HCT116 (cell line): ENCODE results near the gene TMEM182.

ENCODE experiments used
- CBX3 ChIP-seq: IDR thresholded peaks from 2 replicates; pipeline ENCODE4 v1.6.1; 2012; ENCODE audit warnings: low read depth
- CEBPB ChIP-seq: IDR thresholded peaks from 2 replicates; pipeline ENCODE4 v1.6.1; 2012; ENCODE audit warnings: low read depth
- EZH2 ChIP-seq: fragments of 200-600 bp; sonication (generic); IDR thresholded peaks from 2 replicates; pipeline ENCODE4 v1.6.1; 2017; ENCODE audit warnings: antibody characterized with exemption, mixed run types
- EZH2phosphoT487 ChIP-seq: fragments of 200-600 bp; IDR thresholded peaks from 2 replicates; pipeline ENCODE4 v1.6.1; 2018; ENCODE audit warnings: antibody characterized with exemption, borderline replicate concordance
- POLR2A ChIP-seq: IDR thresholded peaks from 2 replicates; pipeline ENCODE4 v1.7.0; 2011; ENCODE audit warnings: borderline replicate concordance; ENCODE audit not compliant: insufficient read depth, insufficient read length; ENCODE audit errors: extremely low read depth
- POLR2AphosphoS5 ChIP-seq: IDR thresholded peaks from 2 replicates; pipeline ENCODE4 v1.6.1; 2011; ENCODE audit warnings: mild to moderate bottlenecking, low read depth, low read length, moderate library complexity
- SP1 ChIP-seq: IDR thresholded peaks from 2 replicates; pipeline ENCODE4 v1.6.1; 2012; ENCODE audit warnings: low read depth
- YY1 ChIP-seq: IDR thresholded peaks from 2 replicates; pipeline ENCODE4 v1.6.1; 2011; ENCODE audit warnings: low read length, low read depth, moderate library complexity, mild to moderate bottlenecking; ENCODE audit not compliant: insufficient replicate concordance; ENCODE audit errors: extremely low read depth
- ZFX ChIP-seq: fragments of 450-650 bp; IDR thresholded peaks from 2 replicates; pipeline ENCODE4 v1.6.1; 2017
- ZNF274 ChIP-seq: fragments of 200-500 bp; sonication (Bioruptor generic); IDR thresholded peaks from 2 replicates; pipeline ENCODE4 v1.6.1; 2014; ENCODE audit warnings: mild to moderate bottlenecking, low read depth, low read length, inconsistent platforms
- TF ChIP-seq, protein P1 (sequence below): IDR thresholded peaks from 2 replicates; pipeline ENCODE4 v1.6.1; 2012
- TF ChIP-seq, protein P2 (sequence below), 3 experiments: fragments of 200-600 bp in 1 of 3; sonication (generic) in 1 of 3; IDR thresholded peaks in 2 of 3; conservative IDR thresholded peaks in 1 of 3; 2 replicates each; pipeline ENCODE4 v1.5.1; 2012 to 2017; ENCODE audit warnings: low read depth in 2 of 3, low read length in 2 of 3, antibody characterized with exemption in 1 of 3, borderline replicate concordance in 1 of 3, control low read depth in 1 of 3, mild to moderate bottlenecking in 1 of 3, mixed read lengths in 1 of 3, mixed run types in 1 of 3, moderate library complexity in 1 of 3; ENCODE audit not compliant: insufficient read depth in 1 of 3

DNA sequence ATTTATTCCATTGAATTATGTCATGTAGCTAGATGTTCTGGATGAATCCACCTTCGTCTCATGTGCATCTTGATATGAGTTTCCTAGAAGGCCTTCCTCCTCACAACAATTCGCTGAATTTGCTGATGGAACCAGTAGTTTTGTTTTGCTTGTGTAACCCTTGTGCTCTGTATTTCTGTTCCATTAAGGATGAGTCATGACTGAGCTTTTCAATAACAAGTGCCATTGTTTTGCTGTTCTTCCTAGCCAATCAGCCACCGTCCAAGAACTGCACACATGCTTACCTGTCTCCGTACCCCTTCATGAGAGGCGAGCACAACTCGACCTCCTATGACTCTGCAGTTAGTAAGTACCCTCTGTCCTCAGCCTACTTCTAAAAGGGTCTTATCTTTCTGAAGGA, 2.3 kb downstream of the TMEM182 start:
- TF ChIP-seq, protein P1, sequence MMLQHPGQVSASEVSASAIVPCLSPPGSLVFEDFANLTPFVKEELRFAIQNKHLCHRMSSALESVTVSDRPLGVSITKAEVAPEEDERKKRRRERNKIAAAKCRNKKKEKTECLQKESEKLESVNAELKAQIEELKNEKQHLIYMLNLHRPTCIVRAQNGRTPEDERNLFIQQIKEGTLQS: no peak
- TF ChIP-seq, protein P2, sequence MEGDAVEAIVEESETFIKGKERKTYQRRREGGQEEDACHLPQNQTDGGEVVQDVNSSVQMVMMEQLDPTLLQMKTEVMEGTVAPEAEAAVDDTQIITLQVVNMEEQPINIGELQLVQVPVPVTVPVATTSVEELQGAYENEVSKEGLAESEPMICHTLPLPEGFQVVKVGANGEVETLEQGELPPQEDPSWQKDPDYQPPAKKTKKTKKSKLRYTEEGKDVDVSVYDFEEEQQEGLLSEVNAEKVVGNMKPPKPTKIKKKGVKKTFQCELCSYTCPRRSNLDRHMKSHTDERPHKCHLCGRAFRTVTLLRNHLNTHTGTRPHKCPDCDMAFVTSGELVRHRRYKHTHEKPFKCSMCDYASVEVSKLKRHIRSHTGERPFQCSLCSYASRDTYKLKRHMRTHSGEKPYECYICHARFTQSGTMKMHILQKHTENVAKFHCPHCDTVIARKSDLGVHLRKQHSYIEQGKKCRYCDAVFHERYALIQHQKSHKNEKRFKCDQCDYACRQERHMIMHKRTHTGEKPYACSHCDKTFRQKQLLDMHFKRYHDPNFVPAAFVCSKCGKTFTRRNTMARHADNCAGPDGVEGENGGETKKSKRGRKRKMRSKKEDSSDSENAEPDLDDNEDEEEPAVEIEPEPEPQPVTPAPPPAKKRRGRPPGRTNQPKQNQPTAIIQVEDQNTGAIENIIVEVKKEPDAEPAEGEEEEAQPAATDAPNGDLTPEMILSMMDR (IDR thresholded peaks at IDR 0.05 in 2 of 3, conservative IDR thresholded peaks at IDR 0.05 in 1 of 3; ENCODE audit: borderline replicate concordance in 1 of 3, insufficient read depth in 1 of 3, low read depth in 2 of 3, low read length in 2 of 3): no peak
- TF ChIP-seq CBX3 (no peak), SP1 (no peak), CEBPB (no peak), POLR2A (no peak), POLR2AphosphoS5 (no peak), ZFX (no peak), EZH2 (no peak), ZNF274 (no peak), EZH2phosphoT487 (no peak), YY1 (no peak)
